Common myeloid progenitor, CD34-positive (primary cell): ENCODE results near the gene RNASEH2C.
A peak's percentile ranks its signal among the peaks of the same experiment; 100 is the strongest.
"Not testable (repeated sequence)": the region's sequence is repeated elsewhere in the genome, so short reads cannot be mapped to it uniquely, and the experiment has no call there.

Experiments
- CTCF ChIA-PET: fragments of 350-600 bp; sonication (Branson Sonifier 250); formaldehyde crosslinking; loops from one replicate; lab custom pipeline; 2021; ENCODE audit warnings: antibody characterized with exemption; lab: Charles Lee
- POLR2A ChIA-PET: fragments of 350-600 bp; sonication (Branson Sonifier 250); formaldehyde crosslinking; loops from one replicate; lab custom pipeline; 2021; ENCODE audit warnings: antibody characterized with exemption; lab: Charles Lee
- DNase-seq, 3 donors: peaks; one replicate each; pipeline versions ENCODE4 v3.0.0 to v3.0.0-alpha.2; 2013
- H3K27ac ChIP-seq, 2 experiments: 1 replicate in 1 of 2; 2 replicates in 1 of 2; pipeline ENCODE4 v1.7.0; 2013; ENCODE audit warnings: inconsistent platforms in 2 of 2, low read length in 2 of 2, mild to moderate bottlenecking in 2 of 2, low read depth in 1 of 2, moderate library complexity in 1 of 2; ENCODE audit not compliant: severe bottlenecking in 2 of 2, insufficient read depth in 1 of 2, poor library complexity in 1 of 2
- H3K27me3 ChIP-seq, 5 experiments: replicated peaks in 2 of 5; 1 replicate in 3 of 5; 2 replicates in 2 of 5; pipeline versions ENCODE4 v1.6.1 to v1.7.0; 2013; ENCODE audit warnings: low read length in 4 of 5, mild to moderate bottlenecking in 2 of 5, moderate library complexity in 2 of 5, inconsistent platforms in 1 of 5; ENCODE audit not compliant: insufficient read depth in 5 of 5, control insufficient read depth in 4 of 5
- H3K36me3 ChIP-seq, 4 experiments: 1 replicate in 2 of 4; 2 replicates in 2 of 4; pipeline versions ENCODE4 v1.6.1 to v1.7.0; 2013; ENCODE audit warnings: low read length in 3 of 4, control low read depth in 1 of 4, mild to moderate bottlenecking in 1 of 4; ENCODE audit not compliant: control insufficient read depth in 4 of 4, insufficient read depth in 4 of 4
- H3K4me1 ChIP-seq, 4 experiments: 1 replicate in 3 of 4; 2 replicates in 1 of 4; pipeline versions ENCODE4 v1.6.1 to v1.7.1; 2013; ENCODE audit warnings: low read length in 3 of 4, mild to moderate bottlenecking in 3 of 4, control low read depth in 1 of 4, inconsistent platforms in 1 of 4, moderate library complexity in 1 of 4; ENCODE audit not compliant: control insufficient read depth in 4 of 4, insufficient read depth in 4 of 4; ENCODE audit errors: control extremely low read depth in 1 of 4
- H3K4me3 ChIP-seq, 7 experiments: 1 replicate in 4 of 7; 2 replicates in 3 of 7; pipeline versions ENCODE4 v1.5.1 to v1.7.0; 2013; ENCODE audit warnings: mild to moderate bottlenecking in 7 of 7, low read length in 6 of 7, moderate library complexity in 6 of 7, inconsistent platforms in 2 of 7, low read depth in 2 of 7, control low read depth in 1 of 7; ENCODE audit not compliant: insufficient read depth in 4 of 7, control insufficient read depth in 1 of 7; ENCODE audit errors: extremely low read depth in 1 of 7
- H3K9me3 ChIP-seq, 5 experiments: 1 replicate in 4 of 5; 2 replicates in 1 of 5; pipeline versions ENCODE4 v1.6.1 to v1.7.1; 2013; ENCODE audit warnings: low read length in 4 of 5, mild to moderate bottlenecking in 2 of 5, inconsistent platforms in 1 of 5, low read depth in 1 of 5, moderate library complexity in 1 of 5; ENCODE audit not compliant: control insufficient read depth in 4 of 5, insufficient read depth in 2 of 5; ENCODE audit errors: control extremely low read depth in 1 of 5
- WGBS: methylation state at CpG from one replicate; pipeline ENCODE4 v1.1.5; 2013; ENCODE audit not compliant: insufficient coverage; 5-methylcytosine and 5-hydroxymethylcytosine counted together

Gene RNASEH2C

GRCh38 chr11:65707002-65707401 is 13.6 kb downstream of the RNASEH2C start:
- POLR2A ChIA-PET, H3K27ac ChIP-seq, DNase-seq, H3K9me3 ChIP-seq, H3K36me3 ChIP-seq, H3K27me3 ChIP-seq, H3K4me3 ChIP-seq: not testable (repeated sequence)
- 100% methylated on average over 8 of the region's 12 CpGs for WGBS
- CTCF ChIA-PET: interaction anchor here (1.0 to 5.2 kb wide), 3 partner anchors 82 to 178 kb away, joined by 3 to 36 read pairs (median 15); no protein-coding TSS in a partner anchor
- peaks cover 0 to 15% (median 8%) of the 10 kb centered on the region in 4 experiments for H3K4me1 ChIP-seq

- CTCF ChIA-PET: interaction anchor here (0.9 to 5.2 kb wide), 11 partner anchors 11 to 179 kb away, joined by 3 to 36 read pairs (median 8); no protein-coding TSS in a partner anchor
- H3K9me3 ChIP-seq, H3K36me3 ChIP-seq, H3K27me3 ChIP-seq, H3K27ac ChIP-seq, POLR2A ChIA-PET: not testable (repeated sequence)
- 10% methylated on average over 2 of the region's 14 CpGs for WGBS
- peak; percentile 51 to 82 (median 81) for DNase-seq
- Histone ChIP-seq H3K4me1 (peaks cover 0 to 11% (median 6%) of the 10 kb centered on the region in 4 experiments), H3K4me3 (peak overlapping the region in 1 of 7 experiments; percentile 47)
Observed at GRCh38 chr11:65706303-65706763, 14.3 kb downstream of the RNASEH2C start.

GRCh38 chr11:65703846-65704245 is 16.8 kb downstream of the RNASEH2C start:
- no peaks in the 10 kb centered on the region for H3K36me3 ChIP-seq
- peaks cover 0 to 3% (median 1%) of the 10 kb centered on the region in 4 experiments for H3K4me1 ChIP-seq
- ChIA-PET CTCF (interaction anchor here (0.7 to 5.2 kb wide), 10 partner anchors 8 to 181 kb away, joined by 3 to 36 read pairs (median 4); partner anchors contain the start of gene KAT5), POLR2A (no interaction called here)
- H3K9me3 ChIP-seq: peaks cover 0 to 6% (median 0%) of the 10 kb centered on the region in 5 experiments
- H3K27me3 ChIP-seq: no peaks in the 10 kb centered on the region
- no peak overlapping the region for H3K4me3 ChIP-seq
- no CpG with 5 or more reads among the region's 4 CpGs for WGBS
- no peak overlapping the region for H3K27ac ChIP-seq
- DNase-seq: no peak

- 83% methylated on average over 1 of the region's 1 CpG for WGBS
- ChIA-PET CTCF (interaction anchor here (0.7 to 1.6 kb wide), 4 partner anchors 76 to 184 kb away, joined by 3 to 4 read pairs (median 3); no protein-coding TSS in a partner anchor), POLR2A (no interaction called here)
- Histone ChIP-seq H3K4me3 (no peak overlapping the region), H3K27me3 (no peaks in the 10 kb centered on the region), H3K9me3 (peaks cover 0 to 6% (median 0%) of the 10 kb centered on the region in 5 experiments), H3K4me1 (peaks cover 0 to 3% (median 1%) of the 10 kb centered on the region in 4 experiments), H3K27ac (no peak overlapping the region), H3K36me3 (no peaks in the 10 kb centered on the region)
- no peak for DNase-seq
Observed at GRCh38 chr11:65701686-65702085, 18.9 kb downstream of the RNASEH2C start.

GRCh38 chr11:65700399-65700798 is 20.2 kb downstream of the RNASEH2C start:
- Histone ChIP-seq H3K9me3 (peaks cover 0 to 6% (median 0%) of the 10 kb centered on the region in 5 experiments), H3K27ac (no peak overlapping the region), H3K4me1 (no peaks in the 10 kb centered on the region), H3K27me3 (no peaks in the 10 kb centered on the region), H3K4me3 (no peak overlapping the region), H3K36me3 (no peaks in the 10 kb centered on the region)
- CTCF ChIA-PET: interaction anchor here (1.0 kb wide), 1 partner anchor 90 kb away, joined by 3 read pairs; no protein-coding TSS in a partner anchor
- WGBS: no CpG with 5 or more reads among the region's 3 CpGs
- peak in 2 of 3 donors; percentile 33 to 38 for DNase-seq
- POLR2A ChIA-PET: interaction anchor here (0.6 kb wide), 1 partner anchor 643 kb away, joined by 3 read pairs; no protein-coding TSS in a partner anchor

GRCh38 chr11:65699306-65699705 is 21.3 kb downstream of the RNASEH2C start:
- no peaks in the 10 kb centered on the region for H3K4me1 ChIP-seq
- H3K9me3 ChIP-seq: peaks cover 0 to 6% (median 0%) of the 10 kb centered on the region in 5 experiments
- POLR2A ChIA-PET: interaction anchor here (0.6 kb wide), 1 partner anchor 631 kb away, joined by 4 read pairs; no protein-coding TSS in a partner anchor
- H3K36me3 ChIP-seq: no peaks in the 10 kb centered on the region
- H3K27ac ChIP-seq: no peak overlapping the region
- no peak overlapping the region for H3K4me3 ChIP-seq
- no peak for DNase-seq
- WGBS: 93% methylated on average over 7 of the region's 7 CpGs
- H3K27me3 ChIP-seq: no peaks in the 10 kb centered on the region
- CTCF ChIA-PET: no interaction called here

GRCh38 chr11:65698205-65698604 is 22.4 kb downstream of the RNASEH2C start:
- Histone ChIP-seq H3K36me3 (no peaks in the 10 kb centered on the region), H3K27ac (no peak overlapping the region), H3K27me3 (no peaks in the 10 kb centered on the region), H3K9me3 (peaks cover 0 to 6% (median 0%) of the 10 kb centered on the region in 5 experiments), H3K4me1 (no peaks in the 10 kb centered on the region), H3K4me3 (no peak overlapping the region)
- 91% methylated on average over 7 of the region's 8 CpGs for WGBS
- DNase-seq: no peak
- ChIA-PET POLR2A (no interaction called here), CTCF (no interaction called here)
